ENCODE results near the gene CELF2.

Gene CELF2

GRCh38 chr10:11311027-11311426 is 293.4 kb downstream of the CELF2 start:
- DNase-seq, result no peak

GRCh38 chr10:11313463-11313862 is 295.8 kb downstream of the CELF2 start:
- no peak for DNase-seq

GRCh38 chr10:11317936-11318670 is 300.4 kb downstream of the CELF2 start:
- no peak for DNase-seq

GRCh38 chr10:11318826-11319598 is 301.3 kb downstream of the CELF2 start:
- DNase-seq, result no peak

- no peak for DNase-seq
Observed at GRCh38 chr10:11319990-11320602, 302.4 kb downstream of the CELF2 start.

- DNase-seq, result no peak
Observed at GRCh38 chr10:11320809-11321520, 303.3 kb downstream of the CELF2 start.

- DNase-seq, result no peak
Observed at GRCh38 chr10:11322698-11323097, 305.0 kb downstream of the CELF2 start.

- no peak for DNase-seq
Observed at GRCh38 chr10:11324761-11325321, 307.2 kb downstream of the CELF2 start.

GRCh38 chr10:11325817-11326216 is 308.1 kb downstream of the CELF2 start:
- no peak for DNase-seq

GRCh38 chr10:11326241-11326640 is 308.6 kb downstream of the CELF2 start:
- DNase-seq, result no peak

GRCh38 chr10:11326913-11327616 is 309.4 kb downstream of the CELF2 start:
- DNase-seq, result peak in 1 of 3 experiments; percentile 24

GRCh38 chr10:11328264-11329061 is 310.8 kb downstream of the CELF2 start:
- DNase-seq, result peak in 1 of 3 experiments; percentile 55

- no peak for DNase-seq
Observed at GRCh38 chr10:11329062-11329673, 311.5 kb downstream of the CELF2 start.

GRCh38 chr10:11330383-11331045 is 312.8 kb downstream of the CELF2 start:
- DNase-seq, result no peak

- no peak for DNase-seq
Observed at GRCh38 chr10:11331046-11331577, 313.4 kb downstream of the CELF2 start.

GRCh38 chr10:11331726-11332125 is 314.1 kb downstream of the CELF2 start:
- DNase-seq, result no peak

- no peak for DNase-seq
Observed at GRCh38 chr10:11332846-11333245, 315.2 kb downstream of the CELF2 start.

GRCh38 chr10:11334436-11334835 is 316.8 kb downstream of the CELF2 start:
- DNase-seq, result no peak

GRCh38 chr10:11335167-11335652 is 317.5 kb downstream of the CELF2 start:
- DNase-seq, result no peak

All from NCI-H1417 (cell line).